ENCODE results near the gene NPAS2.

NPAS2 gene

DNA sequence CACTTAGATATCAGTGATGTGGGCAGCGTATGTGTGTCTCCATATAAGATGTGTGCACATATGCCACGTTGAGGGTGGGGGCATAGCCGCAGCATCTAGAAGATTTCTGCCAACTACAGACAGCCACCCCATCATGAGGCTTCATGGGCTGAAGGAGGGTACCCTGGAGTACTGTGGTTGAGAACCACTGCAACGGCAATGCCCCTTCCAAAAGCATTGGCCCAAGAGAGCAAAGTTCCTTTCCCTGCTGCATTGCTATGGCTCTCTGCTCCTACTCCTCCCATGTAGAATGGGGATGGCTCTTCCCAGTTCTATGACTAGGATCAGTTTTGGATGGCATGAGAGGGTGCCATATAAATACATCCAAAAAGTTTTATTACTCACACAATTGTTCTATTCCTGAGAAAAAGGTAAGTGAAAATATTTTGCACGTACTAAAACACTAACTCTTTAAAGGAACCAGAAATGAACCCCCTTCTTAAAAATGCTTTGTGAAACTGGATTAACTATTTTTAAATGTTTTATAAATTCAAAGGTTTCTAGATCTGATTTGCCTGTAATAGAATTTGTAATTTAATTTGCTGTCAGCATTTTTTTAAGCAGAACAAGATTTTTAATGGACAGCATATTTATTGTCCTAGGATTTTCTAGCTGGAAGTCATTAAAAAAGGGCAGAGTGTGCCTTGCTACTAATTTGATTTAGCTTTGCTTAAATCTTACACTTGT lies 177.7 kb downstream of the NPAS2 start:
- no peak for DNase-seq

DNA sequence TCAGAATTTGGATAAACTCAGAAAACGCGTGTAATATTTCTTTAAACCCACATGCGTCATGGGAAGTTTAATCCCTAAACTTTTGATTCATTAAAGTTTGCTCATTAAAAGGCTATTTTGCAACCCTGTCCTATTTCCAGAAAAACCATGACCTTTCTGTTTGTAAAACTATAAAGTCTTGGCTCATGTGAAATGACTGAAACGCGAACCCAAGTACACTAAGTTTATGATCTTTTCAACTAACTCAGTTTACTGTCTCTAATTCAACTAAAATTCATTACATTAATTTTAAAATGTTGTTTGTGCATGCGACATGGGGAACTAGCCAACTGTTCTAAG lies 178.3 kb downstream of the NPAS2 start:
- DNase-seq: no peak

DNA sequence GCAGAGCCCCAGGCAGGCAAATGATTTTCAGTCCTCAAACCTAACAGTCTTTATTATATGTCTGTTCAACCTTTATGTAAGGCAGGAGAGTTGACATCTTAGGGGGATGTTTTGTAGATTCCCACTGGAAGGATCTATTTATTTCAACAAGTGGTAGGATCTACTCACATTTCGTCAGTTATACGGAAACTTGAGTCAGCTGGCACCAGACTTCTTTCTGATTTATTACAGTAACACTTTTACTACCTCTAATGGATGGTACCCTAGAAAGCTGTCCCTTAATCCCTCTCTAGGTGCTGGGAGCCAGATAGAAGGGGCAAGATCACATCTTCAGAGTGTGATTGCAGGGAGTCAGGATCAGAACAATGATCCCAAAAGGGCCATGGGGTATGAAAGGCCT lies 180.1 kb downstream of the NPAS2 start:
- DNase-seq: no peak

DNA sequence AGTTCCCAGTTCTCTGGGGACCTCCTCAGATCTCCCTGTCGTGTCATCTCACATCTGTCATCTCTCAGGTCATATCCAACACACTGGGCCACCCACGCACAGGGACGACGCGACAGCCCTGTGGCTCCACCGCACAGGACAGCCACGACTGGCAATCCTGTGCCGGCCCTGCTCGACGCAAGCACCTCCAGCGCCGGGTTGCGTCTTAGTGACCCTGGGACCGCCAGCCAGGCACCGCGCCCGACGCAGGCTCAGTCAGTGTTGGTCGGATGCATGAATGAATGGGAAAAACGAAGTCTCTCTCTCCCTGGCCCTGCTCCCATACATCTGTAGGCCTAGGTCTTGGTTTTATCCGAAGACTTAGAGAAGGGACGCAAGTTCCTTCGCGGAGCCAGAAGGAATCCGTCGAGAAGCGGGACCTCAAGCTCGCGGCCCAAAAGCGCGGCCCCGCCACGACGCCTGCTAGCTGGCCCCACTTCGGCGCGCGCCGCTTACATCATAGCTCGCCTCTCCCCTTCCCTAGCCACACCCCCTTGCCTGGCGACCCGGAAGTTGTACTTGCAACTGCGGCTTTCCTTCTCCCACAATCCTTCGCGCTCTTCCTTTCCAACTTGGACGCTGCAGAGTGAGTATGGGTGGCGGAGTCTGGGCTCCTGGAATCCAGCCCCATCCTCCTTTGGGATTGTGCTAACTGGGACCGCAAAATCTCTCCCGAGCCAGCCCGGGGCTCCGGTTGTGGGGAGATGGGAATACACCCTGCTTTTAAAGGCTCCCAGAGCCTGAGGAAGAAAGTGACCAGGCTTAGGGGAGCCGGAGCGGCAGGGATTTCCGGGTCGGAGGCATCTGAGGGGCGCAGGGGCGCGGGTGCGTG lies 182.0 kb downstream of the NPAS2 start, which contains the start of gene RPL31:
Gene RPL31, plus strand, starts transcription at position 599 of the 871 bp plus-strand sequence. CDS start 413 bp downstream, outside the sequence.
- DNase-seq: peak; percentile 97

DNA sequence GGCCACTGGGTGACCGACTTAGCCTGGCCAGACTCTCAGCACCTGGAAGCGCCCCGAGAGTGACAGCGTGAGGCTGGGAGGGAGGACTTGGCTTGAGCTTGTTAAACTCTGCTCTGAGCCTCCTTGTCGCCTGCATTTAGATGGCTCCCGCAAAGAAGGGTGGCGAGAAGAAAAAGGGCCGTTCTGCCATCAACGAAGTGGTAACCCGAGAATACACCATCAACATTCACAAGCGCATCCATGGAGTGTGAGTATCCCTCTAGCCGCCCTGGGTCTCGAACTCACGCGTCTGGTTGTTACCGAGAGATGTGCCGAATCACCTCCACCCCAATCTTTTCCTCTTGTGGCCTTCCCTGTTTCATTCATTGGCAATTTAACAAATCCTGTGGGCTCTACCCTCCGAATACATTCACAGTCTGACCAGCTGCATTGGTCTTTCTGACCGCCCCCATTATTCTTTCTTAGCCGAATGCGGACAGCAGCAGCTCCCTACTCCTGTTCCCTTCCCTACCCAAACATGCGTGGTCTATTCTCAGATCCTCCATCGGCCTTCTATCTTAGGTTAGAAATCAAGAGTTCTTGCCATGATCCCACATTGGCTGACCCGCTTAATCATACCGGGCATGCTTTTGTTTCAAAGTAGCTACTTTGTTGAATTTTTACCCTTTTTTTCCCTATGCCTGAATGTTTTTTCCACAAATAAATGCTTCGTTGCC lies 182.8 kb downstream of the NPAS2 start:
- no peak for DNase-seq

DNA sequence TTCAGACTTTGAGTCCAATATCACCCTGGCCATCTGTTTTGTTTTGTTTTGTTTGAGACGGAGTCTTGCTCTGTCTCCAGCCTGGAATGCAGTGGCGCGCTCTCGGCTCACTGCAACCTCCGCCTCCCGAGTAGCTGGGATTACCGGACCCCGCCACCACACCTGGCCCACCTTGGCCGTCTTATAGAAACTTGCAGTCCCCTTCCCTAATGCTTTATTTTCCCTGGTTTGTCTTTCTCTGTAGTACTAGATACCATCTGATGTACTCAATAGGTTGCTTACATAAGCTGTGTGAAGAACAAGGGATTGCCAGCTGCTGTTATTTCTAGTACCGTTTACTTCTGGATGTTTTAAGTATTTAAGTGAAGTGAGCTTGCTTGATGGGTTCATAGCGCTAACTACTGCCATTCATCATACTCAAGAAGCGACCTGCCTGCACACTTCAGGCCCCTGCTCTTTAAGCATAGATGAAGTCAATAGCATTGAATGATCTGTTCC lies 183.4 kb downstream of the NPAS2 start:
- no peak for DNase-seq

DNA sequence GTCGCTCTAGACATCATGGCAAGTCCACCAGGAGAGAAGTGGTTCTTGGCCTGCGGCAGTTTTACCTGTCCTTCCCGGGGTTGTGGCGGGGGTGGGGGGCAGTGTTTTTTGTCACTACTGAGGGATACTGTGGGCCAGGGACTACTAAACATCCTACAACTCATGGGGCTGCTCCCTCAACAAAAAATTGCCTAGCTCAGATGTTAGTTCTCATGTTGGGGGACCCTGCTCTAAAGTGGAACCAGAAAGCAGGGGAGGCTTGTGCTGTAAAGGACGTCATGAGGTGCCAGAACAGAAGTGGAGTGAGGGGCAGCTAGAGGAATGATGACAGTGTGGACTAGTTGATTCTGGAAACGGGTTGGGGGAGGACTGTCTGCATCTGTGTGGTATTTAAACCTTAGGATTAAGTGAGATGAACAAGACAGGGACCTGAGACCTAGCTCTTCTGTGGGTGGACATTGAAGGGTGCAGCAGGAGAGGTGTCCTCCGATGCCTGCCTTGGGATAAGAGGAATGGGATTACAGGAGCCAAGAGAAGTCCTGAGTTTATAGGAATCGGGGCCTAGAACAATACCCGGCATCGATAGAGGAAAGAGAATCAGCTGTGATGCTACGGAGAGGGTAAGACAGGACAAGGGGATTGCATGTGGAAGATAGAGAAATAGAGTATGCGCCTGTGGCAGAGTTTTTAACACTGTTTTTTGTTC lies 184.8 kb downstream of the NPAS2 start:
- no peak for DNase-seq

DNA sequence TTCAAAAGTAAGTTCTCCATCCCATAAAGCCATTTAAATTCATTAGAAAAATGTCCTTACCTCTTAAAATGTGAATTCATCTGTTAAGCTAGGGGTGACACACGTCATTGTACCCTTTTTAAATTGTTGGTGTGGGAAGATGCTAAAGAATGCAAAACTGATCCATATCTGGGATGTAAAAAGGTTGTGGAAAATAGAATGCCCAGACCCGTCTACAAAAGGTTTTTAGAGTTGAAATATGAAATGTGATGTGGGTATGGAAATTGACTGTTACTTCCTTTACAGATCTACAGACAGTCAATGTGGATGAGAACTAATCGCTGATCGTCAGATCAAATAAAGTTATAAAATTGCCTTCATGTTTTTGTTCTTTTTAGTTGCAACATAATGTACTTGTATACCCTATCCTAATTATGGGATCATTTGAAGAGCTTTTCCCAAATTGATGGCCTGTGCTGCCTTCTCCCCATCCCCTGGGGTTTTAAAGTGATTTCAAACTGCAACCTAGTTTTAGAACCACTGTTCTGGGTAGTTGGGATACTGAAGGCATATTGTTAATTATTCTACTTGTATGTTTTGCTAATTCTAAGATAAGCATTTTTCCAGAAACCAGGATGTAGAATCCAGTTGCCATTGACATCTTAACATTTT lies 186.3 kb downstream of the NPAS2 start:
- no peak for DNase-seq

DNA sequence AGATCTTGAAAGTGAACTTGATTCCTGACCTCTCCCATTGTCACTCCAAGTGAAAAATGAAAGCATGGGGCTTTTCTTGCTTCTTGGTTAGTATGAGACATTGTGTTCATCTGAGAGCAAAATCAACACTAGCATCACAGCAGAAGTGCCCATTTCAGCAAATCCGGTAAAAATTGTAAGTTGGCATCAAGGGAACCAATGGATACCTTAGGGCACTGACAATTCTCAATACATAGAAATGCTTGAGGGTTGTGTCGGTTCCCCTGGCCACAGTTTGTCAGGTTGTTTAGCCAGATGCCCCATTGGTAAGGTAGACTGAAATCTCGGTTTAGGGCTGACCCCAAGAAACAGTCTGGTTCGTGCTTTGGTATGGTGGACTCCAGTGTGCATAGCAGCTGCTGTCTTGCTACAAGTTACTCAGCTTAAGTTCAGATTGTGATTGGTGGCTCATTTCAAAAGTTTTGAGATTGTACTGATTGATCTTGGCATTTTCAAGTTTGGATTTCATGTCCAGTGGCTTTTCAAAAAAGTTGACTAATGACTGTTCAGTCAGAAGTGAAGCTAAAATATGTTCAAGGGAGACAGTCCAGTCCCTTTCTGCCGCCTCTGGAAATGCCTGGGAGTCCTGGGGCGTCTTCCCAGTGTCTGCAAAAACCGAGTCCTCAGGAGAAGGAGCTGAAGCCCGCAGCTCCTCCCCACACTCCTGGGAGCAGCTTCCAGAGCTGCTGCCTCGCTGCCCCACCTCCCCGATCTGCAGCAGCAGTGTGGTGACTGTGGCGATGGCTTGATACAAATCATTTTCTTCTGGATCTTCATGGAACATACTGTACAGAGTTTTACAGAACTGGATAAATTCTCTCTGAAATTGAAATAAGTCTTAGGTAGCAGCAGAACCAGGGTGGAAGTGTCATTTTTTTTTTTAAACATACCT lies 187.7 kb downstream of the NPAS2 start:
- DNase-seq: no peak

DNA sequence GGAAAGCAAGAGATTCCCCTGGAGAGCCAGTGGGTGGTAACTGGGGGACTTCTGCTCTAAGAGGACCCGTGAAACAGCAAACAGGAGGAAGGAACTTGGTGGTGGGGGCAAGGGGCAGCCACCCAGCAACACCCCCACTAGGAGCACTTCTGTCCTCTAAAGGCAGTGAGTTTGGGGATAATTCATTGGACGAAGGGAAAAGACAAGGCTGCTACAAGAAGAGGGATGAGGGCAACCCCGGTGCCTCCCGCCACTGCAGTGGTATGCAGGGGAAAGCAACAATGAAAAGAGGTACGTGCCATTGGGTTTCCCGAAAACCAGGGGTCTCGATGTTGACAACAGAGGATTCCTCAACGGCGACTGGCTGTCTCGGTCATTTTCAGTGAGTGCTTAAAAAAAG lies 191.2 kb downstream of the NPAS2 start:
- no peak for DNase-seq

DNA sequence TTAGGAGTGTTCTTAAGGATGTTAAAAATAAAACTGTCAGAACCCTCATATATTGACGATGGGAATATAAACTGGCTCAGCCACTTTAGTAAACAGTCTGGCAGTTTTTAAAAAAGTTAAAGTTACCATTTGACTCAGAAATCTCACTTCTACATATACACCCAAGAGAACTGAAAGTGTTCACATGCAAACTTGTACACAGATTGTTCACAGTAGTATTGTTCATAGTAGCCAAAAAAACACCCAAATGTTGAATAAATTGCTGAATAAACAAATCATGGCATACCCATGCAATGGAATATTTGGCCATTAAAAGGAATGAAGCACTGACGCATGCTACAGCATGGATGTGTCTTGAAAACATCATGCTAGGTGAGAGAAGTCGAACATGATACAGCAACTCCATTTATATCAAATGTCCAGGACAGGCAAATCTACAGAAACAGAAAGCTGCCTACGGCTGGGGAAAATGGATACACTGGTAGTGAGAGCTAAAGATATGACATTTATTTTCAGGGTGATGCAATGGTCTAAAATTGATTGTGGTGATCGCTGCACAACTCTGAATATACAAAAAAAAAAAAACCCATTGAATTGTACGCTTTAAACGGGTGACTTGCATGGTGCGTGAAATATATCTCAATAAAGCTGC lies 192.2 kb downstream of the NPAS2 start:
- DNase-seq: no peak

DNA sequence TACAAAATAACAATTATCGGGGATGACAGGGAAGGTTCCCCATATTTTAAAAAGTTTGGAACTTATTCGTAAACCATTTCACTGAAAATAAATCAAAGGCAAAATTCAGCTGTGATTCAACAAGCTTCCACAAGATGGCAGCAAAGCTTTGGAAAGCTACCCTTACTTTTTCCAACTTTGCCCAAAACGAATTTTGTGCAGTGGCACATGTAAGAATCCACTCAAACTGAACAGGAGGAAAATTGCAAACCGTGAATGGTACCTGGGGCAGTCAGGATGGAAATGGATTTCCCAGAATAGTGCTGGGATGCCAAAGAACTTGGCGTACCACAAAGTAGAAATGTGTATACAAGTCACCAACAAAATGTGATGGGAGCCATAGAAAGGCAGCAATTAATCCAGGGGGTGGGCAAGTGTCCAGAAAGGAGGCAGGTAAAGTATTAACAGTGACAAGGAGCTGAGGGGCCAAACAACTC lies 192.8 kb downstream of the NPAS2 start:
- peak in 1 of 2 donors; percentile 57 for DNase-seq

DNA sequence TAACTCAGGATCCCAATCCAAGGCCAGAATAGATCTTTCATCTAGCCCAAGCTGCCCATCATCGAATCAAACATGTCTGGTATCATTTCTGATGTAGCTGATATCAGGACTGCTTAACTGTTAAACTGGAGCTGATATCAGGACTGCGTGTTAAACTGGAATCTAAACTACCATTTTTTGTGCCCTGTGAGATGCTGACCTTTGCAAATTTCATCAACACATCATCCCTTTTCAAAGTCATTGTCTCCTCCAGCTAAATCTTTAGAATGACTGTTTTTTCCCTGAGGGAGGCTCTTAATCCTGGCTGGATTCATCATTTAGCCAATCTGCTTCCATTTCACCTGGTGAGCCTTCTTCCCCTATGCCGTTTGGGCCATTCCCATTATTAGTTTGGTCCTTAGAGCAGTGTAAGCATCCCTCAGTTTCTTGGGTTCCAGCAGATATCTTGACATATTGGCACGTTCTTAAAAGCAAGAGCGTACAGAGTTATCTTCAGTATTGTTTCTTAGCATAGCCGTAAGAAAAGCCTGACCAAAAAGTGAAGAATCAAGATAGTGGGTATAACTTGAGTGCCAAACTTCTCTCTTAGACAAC lies 194.4 kb downstream of the NPAS2 start:
- no peak for DNase-seq

DNA sequence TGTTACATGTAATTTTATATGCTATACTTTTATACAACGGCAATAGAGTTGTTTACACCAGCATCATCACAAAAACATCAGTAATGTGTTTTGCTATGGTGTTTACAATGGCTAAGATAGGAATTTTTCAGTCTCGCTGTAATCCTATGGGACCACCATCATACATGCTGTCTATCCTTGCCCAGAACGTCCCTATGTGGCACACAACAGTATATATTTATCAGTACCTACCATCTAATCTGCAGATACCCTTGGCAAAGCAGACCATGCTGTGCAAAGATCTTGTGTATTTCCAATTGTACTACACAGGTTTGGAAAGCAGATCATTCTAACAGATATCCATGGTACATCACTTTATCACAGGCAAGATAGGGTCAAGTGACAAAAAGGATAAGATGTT lies 197.4 kb downstream of the NPAS2 start:
- DNase-seq: no peak

DNA sequence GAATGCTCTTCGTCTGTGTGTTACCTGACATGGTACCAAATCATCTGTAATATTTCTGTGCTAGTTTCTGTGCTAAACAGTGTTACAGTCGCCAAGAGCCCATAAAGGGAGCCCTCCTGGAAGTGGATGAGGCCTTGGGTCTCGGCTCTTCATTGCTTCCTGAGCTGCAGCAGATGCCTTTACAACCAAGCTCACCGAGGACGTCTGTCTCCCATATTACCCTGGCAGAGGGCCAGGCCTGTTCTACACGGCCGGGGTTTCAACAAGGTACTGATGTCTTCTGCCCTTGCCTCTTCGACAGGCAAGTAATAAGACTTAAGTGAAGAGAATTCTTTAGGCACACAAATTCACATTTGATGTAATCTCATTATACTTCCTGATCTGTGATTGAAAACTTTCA lies 199.0 kb downstream of the NPAS2 start:
- no peak for DNase-seq

DNA sequence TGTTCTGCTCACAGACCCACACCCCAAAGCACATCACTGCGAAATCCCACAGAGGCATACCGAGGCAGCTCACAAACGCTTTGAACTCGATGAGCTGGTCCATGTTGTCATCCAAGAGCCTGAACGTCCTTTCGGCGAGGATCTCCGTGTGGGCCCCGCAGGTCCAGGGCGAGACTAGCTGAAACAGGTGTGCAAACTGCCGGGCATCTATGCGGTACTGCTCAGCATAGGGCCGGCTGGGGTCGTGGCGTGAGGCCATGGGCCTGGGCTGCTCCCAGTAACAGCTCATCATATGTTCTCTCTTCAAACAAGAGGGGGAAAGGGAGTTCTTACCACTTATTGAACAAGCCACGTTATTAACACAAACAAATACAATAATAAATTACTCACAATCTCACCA lies 202.3 kb downstream of the NPAS2 start:
- no peak for DNase-seq

DNA sequence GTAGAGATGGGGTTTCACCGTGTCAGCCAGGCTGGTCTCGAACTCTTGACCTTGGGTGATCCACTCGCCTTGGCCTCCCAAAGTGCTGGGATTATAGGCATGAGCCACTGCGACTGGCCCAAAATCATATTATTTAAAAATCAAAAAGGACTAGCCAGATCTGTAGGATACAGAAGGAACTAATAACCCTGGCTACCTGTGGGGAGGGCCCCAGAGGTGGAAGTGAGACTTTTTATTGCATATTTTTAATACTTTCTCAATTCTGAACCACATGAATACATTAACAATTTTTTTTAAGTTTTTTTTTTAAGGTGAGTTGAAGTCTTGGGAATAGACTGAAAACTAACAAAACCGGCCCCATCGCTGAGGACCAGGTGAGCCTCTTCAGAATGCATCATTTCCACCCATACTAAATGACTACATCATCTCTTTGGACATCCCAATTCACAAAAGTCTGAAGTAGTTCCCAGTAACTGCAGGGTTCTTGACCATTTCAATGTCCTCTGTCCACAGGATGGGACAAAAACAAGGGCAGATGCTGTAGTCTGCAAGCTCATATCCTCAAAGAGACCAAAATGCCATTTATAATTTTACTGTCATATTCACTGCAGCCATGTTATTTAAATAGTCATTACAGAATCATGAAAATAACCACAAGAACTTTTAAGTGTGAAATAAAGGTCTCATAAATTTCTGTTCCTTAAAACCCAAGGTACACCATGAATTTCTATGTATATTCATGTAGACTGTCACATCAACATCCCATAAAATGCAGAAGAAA lies 203.6 kb downstream of the NPAS2 start:
- DNase-seq: no peak

DNA sequence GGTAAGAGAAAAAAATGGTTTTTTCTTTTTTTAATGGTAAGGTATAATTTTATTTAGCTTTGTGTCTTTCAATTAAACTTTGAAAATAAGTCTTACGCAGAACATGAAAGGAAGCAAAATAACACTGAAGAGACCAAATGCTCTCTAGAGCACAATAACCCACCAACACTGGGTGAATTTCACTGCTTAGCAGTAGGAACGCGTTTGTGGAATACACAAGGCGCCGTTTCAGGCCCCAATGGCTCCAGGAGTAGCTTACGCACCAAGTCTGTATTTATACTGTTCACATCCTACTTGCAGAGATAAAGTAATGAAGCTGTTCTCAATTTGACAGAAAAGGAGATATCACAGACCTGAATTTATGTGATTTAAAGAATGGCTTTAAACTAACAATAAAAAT lies 205.6 kb downstream of the NPAS2 start:
- DNase-seq: no peak

DNA sequence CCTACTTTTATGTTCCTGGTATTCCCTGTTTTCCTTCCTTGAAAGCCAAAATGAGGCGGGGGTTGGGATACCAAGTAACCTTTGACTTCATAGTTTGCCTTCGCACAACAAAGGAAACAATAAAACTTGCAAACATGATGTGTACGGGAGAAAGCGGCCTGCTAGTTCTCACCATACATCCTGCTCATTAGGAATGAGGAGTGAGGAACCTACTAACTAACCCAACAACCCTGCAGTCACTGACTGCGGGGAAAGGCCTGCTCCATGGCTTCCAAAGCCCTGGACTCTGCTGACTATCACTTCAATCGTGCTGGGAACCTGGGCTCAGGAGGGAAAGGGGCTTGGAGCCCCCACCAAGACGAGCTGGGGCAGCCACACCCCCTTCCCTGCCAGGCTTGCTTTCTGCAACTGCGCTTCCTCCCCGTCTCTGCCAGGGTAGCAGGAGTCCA lies 206.3 kb downstream of the NPAS2 start:
- no peak for DNase-seq
